Activated CD4-positive, alpha-beta T cell treated with anti-CD3 and anti-CD28 coated beads, Interleukin-2, amount 50 U/mL, for 16 hours (primary cell): ENCODE data around the gene CHD2.

Experiments used
- DNase-seq: peaks from one replicate; pipeline ENCODE4 v3.0.0-alpha.2; 2020

CHD2 gene

GRCh38 chr15:92932946-92933649 lies 33.0 kb downstream of the CHD2 start:
- DNase-seq, result no peak

GRCh38 chr15:92933831-92934230 lies 33.7 kb downstream of the CHD2 start:
- no peak for DNase-seq

GRCh38 chr15:92934716-92935115 lies 34.6 kb downstream of the CHD2 start:
- DNase-seq, result no peak

GRCh38 chr15:92936138-92936537 lies 36.0 kb downstream of the CHD2 start:
- no peak for DNase-seq

- no peak for DNase-seq
Observed at GRCh38 chr15:92936693-92937092, 36.6 kb downstream of the CHD2 start.

DNA sequence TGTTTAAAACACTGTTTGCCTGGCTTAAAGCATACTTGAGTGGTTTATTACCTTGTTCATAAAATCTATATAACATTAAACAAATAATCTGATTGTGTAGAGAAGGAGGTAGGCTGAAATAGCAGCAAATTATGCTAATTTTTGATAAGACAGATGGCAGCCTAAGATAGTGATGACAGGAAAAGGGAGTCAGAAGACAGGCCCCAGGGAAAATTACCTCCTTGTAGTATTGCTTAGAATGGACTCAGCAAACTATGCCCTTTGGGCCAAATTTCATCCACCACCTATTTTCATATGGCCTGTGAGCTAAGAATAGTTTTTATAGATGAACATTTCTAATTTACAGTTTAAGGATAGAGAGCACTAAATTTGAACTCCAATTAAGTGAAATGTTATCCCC lies 37.8 kb downstream of the CHD2 start:
- DNase-seq, result no peak

GRCh38 chr15:92938387-92938786 lies 38.3 kb downstream of the CHD2 start:
- no peak for DNase-seq

DNA sequence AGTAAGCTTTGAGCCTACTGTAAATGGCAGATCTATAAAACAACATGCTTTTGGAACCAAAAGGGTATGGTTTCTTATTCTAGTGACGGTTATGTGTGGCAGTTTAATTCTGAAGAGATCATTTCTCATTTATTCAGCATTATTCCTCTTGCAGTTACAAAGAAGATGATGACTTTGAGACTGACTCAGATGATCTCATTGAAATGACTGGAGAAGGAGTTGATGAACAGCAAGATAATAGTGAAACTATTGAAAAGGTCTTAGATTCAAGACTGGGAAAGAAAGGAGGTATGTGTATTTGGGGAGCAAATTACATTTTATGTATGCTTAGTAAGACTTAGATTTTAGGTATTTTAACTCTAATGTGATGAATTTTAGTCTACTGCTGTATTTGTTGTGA lies 41.5 kb downstream of the CHD2 start:
- DNase-seq, result no peak

- DNase-seq, result no peak
Observed at GRCh38 chr15:92942706-92943105, 42.6 kb downstream of the CHD2 start.

- DNase-seq, result no peak
Observed at GRCh38 chr15:92943581-92943980, 43.5 kb downstream of the CHD2 start.

- no peak for DNase-seq
Observed at GRCh38 chr15:92944946-92945521, 44.9 kb downstream of the CHD2 start.

GRCh38 chr15:92947071-92947730 lies 47.1 kb downstream of the CHD2 start:
- DNase-seq, result no peak

DNA sequence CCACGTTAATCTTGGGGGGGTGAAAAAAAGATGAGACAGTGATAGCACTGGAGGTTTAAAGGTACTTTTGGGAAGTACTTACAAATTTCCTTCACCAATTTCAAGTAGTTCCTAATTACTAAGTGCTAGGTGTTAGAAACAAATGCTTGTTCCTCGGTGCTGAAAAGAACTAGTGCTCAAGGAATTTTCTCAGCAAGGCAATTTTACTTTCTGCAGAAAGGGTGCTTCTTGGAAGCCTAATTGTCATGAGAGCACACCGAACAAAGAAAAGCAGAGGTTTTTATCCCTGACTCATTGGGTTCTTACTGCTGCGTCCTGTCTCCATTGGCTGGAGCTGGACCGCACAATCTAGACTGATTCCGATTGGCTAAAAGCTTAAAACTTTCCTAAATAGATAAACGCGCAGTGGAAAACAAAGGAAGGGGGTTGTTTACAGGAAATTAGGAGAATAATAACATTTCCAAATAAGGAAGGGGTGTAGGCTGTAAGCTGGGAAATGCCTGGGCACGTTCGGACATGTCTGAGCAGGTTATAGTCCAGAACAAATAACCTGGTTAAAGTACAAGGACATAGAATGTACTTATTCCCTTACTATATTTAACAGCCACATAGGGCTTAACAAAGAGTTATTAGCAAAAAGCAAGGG lies 49.6 kb downstream of the CHD2 start:
- DNase-seq, result no peak

DNA sequence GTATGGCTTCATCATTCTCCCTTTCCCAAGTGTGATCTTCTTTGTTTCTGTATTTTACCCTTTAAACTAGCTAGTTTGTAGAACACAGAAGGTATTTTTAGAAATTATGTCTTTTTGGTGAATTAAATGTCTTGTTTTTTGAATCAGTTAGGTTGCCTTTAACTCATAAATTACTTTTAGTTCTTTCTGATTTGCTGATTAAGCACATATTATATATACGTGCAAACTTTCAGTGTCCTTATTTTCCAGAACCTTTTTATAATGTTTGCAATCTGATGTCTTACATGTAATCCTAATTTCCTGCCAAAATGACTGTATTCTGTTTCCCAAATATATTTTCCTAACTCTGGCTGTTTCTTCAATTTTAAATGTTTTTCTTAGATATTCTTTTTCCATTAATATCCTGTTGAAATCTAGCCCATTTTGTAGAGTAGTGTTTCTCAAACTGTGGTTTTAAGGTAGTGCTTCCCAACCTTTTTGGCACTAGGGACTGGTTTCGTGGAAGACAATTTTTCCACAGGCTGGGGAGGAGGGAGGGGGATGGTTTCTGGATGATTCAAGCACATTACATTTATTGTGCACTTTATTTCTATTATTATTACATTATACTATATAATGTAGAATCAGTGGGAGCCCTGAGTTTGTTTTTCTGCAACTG lies 51.8 kb downstream of the CHD2 start:
- DNase-seq, result no peak

GRCh38 chr15:92952458-92952850 lies 52.3 kb downstream of the CHD2 start:
- DNase-seq, result no peak

GRCh38 chr15:92953566-92953965 lies 53.4 kb downstream of the CHD2 start:
- DNase-seq, result no peak

DNA sequence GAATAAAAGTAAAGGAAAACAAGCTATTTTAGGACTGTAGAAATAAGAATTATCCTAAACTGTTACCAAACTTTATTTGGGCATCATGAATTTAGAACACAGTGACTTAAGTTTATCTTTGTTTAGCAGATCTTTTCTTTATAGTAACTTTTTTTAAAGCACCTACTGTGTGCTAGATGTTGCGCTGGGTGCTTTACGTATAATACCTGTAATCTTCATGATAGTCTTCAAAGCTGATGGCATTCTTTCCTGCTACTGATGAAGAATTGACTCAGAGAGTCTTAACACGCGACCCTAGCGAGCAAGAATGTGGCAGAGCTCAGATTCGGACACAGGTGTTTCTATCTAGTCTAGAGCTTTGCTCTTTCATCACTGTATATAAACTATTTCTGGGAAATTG lies 53.9 kb downstream of the CHD2 start:
- DNase-seq, result no peak

- DNase-seq, result no peak
Observed at GRCh38 chr15:92954578-92954977, 54.5 kb downstream of the CHD2 start.

DNA sequence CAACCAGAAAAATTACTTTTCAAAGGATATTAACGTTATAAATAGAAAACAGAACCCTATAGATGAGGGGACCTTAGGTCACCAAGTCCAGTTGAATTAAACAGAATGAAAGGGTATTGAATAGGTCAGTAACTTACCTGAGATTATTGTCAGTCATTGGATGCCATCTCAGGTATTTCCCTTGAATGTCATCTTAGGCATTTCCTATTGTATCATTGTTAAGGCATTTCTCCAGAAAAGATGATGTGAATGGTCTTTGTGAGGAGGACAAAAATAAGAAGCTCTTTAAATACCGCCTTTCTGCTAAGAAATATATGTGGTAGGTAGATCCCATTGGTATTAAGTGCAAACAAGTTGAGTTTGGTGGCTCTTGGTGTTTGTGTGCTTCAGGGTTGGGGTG lies 55.6 kb downstream of the CHD2 start:
- DNase-seq, result no peak

GRCh38 chr15:92958105-92958504 lies 58.0 kb downstream of the CHD2 start:
- DNase-seq, result peak; percentile 77

GRCh38 chr15:92959219-92959618 lies 59.1 kb downstream of the CHD2 start:
- no peak for DNase-seq

DNA sequence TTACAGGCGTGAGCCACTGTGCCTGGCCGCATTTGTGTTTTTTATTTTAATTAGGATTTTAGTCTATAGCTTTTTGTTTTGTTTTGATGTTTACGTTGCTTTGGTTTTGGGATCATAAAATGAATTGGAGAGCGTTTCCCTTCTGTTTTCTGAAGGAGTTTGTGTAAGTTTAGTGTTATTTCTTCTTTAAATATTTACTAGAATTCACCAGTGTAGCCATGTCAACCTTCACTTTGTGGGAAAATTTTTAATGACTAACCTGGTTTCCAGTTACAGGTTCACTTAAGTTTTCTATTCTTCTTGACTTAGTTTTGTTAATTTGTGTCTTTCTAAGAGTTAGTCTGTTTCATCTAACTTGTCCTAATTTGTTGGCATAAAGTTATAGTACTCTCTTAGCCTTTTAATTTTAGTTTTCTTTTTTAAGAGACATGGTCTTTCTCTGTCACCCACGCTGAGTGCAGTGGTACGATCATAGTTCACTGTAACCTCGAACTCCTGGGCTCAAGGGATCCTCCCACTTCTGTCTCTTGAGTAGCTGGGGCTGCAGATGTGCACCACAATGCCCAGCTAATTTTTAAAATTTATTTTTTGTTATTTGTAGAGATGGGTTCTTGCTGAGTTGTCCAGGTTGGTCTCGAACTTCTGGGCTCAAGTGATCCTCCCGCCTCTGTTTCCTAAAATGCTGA lies 61.0 kb downstream of the CHD2 start:
- DNase-seq, result no peak

DNA sequence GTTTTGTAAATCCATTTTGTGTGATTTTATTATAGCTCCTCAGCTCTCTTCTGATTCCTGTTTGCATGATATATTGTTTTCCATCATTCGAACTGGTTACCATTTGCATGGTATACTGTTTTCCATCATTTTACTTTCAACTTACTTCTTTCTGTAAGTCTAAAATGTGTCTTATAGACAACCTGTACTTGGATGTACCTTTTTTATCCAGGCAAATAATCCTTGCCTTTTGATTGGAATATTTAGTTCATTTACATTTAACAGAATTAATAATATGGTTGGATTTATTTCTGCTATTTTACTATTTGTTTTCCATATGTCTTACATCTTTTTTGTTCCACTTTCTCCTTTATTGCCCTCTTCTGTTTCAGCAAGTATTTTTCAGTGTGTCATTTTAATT lies 62.8 kb downstream of the CHD2 start:
- no peak for DNase-seq
